HG03520 (cell line): ENCODE measurements around the gene COL18A1.

Experiments
- ATAC-seq: cut with Tn5 transposase; IDR thresholded peaks from one replicate; pipeline ENCODE4 v1.9.1; 2021; ENCODE audit warnings: mild to moderate bottlenecking, moderate library complexity; ENCODE audit not compliant: unreplicated experiment

COL18A1 gene

DNA sequence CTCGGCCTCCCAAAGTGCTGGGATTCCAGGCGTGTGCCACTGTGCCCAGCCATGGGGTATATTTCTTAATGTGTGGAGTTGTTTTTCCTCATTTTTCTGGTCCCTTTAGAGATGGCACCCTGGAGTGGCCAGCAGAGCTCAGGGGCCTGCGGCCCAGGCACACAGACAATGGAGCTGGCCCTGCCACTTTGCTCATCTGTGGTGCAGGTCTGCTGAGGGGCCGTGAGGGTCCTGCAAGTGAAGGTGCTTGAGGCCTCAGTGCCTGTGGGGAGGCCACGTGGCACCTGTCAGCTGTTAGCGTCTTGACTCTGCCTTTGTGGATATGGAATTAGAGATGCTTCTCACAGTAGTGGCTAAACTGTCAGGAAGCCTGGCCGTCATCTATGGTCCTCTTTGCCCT lies 7.5 kb downstream of the COL18A1 start:
- no peak for ATAC-seq

GRCh38 chr21:45412909-45413611 lies 8.1 kb downstream of the COL18A1 start:
- ATAC-seq = no peak

DNA sequence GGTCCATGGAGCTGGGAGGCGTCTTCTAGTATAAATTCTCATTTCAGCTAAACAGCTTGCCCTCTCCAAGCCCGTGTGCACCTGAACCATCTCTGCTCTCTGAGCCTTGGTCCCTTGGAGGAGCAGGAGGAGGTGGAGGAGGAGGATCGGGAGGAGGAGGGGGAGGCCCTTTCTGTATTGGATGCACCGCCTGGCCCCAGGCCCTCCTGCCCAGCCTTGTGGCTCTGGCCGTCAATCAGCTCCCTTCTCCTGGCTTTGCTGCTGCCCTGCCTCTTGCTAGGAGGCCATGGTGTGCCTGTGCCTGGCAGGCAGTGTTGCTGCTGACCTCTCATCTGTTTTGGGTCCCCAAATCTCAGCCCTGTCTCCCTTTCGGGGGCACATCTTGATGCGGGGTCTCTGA lies 9.0 kb downstream of the COL18A1 start:
- no peak for ATAC-seq

GRCh38 chr21:45414396-45415187 lies 9.6 kb downstream of the COL18A1 start:
- ATAC-seq = no peak

GRCh38 chr21:45415188-45415942 lies 10.4 kb downstream of the COL18A1 start:
- ATAC-seq = no peak

- no peak for ATAC-seq
These were observed 11.1 kb downstream of the COL18A1 start for GRCh38 chr21:45415943-45416611.

DNA sequence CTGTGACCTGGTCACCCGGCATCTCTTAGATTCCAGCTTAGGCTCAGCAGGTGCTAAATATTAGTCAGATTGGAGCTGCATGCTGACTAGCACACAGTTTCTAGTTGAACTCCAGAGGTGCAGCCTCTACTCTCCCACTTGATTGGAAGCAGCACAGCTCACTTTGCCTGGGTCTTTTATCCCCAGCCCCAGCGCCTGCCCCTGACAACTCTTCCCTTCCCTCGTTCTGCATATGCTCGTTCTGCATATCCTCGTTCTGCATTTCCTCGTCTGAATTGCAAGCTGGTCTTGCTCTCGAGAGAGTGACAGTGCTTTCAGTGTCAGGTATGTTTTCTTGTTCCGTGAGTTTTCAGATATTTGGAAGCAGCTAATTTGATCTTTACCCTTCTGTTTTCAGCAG lies 11.7 kb downstream of the COL18A1 start:
- ATAC-seq = no peak

DNA sequence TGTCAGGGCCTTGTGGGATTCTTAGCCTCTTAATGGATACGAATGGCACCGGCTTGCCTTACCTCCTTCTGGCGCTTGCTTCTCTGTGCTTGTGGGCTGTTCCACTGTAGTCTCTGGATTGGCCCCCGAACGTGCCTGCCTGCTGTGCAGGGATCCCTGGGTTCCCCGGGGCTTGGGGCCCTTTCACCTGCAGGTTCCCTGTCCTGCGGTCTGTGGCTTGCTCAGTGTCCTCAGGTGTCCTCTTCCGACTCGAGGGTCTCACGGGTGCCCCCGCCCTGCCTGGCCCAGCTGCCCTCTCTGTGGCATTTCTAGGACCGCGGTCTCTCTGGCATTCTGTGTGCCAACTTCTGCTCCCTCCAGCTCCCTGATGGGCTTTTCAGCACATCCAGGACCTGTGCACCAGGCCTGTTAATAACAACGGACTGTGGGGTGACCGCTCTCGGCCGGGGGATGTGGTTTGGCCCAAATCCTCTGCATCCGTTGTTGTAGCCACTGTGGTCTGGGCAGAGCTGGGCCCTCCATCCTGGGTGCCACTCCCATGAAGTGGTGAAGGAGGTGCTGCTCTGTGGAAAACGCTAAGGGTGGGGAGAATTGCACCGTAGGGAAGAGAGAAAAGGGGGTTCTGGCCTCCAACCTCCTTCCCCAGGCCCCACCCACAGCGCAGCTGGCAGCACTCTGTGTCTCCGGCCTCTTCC lies 12.4 kb downstream of the COL18A1 start:
- no peak for ATAC-seq

DNA sequence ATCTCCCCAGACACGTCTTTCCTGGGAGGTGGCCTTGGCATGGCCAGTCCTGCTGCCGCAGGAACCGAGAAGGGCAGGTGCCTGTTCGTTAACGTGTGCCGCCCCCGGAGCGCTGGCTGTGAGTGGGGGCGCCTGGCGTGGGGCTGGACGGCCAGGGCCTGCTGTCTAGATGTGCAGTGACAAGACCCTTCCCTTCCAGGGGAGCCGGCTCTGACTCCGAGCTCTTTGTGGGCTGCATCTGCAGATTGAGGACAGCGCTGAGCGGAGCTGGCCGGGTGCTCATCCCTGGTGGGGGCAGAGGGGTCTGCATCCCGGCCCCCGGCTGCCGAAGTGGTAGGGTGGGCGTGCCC lies 13.0 kb downstream of the COL18A1 start:
- no peak for ATAC-seq

GRCh38 chr21:45418301-45419071 lies 13.5 kb downstream of the COL18A1 start:
- ATAC-seq = no peak

GRCh38 chr21:45419162-45419561 lies 14.2 kb downstream of the COL18A1 start:
- no peak for ATAC-seq

- ATAC-seq = no peak
These were observed 15.4 kb downstream of the COL18A1 start for GRCh38 chr21:45420061-45421041.

DNA sequence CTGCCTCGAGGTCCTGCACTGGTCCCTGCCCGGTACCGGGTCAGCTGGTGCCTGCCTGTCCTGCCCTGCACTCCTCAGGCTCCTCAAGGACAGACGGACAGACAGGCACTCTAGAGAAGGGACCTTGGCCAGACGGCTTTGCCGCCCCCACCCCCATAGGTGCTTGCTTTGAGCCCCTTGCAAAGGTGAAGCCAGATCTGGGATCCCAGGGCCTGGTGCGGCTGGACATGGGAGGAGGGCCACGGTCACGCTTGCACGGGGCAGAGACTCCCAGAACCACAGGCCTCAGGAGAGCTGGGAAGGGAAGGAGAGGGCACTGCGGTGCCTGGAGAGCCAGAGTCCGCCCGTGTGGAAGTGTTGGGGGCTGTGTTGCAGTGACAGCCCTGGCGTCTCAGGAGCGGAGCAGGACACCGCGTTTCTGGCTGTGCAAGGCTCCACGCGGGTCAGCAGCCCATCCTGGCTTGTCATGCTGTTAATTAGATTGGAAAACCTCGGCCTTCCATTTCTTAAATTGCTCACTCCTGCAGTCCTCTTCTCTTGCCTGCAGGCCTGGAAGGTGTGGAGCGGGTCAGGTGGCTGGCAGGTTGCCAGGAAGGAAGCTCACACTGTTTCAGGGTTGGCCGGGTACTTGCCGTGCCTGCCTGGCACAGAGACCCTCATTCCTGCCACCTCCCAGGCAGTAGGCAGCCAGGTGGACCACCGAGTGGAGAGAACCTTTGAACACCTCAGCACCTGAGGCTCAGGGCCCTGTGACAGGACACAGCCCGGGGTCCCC lies 16.3 kb downstream of the COL18A1 start:
- ATAC-seq = no peak

- ATAC-seq = no peak
These were observed 17.1 kb downstream of the COL18A1 start for GRCh38 chr21:45421846-45422775.

DNA sequence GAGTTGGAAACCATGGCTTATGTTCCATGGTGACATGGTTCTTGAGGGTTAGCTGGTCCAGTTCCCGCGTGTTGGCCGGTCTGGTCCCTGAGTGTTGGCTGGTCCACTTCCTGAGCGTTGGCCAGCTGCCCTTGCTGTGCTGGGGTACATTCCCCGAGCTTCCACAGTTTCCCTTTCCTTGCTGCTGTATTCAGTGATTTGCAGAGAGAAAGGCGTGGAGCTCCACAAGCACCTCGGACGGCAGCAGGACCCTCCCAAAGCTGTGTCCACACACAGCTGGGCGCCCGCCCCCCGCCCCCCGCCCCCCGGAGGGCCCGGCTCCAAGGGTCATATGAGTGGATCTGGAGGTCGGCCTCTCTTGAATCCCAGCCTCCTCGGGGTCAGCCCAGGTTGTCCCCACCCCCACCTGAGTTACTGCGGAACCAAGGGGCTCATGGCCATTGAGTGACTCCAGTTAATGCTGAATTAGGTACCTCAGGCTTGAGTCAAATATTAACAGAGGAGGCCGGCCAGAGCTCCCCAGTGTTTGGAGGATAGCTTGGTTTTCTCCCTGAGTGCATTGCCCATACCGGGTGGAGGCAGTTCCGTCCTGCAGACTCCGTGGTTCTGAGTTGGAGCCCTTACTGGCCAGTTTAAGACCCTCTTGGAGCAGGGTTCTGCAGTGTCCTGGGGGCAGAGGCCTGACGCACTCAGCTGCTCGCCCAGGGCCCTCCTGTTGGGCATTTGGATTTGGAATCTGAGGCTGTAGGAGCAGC lies 18.4 kb downstream of the COL18A1 start:
- ATAC-seq = no peak
